NCI-H526 (cell line): ENCODE measurements around the gene ADAT3.
"Not testable (repeated sequence)": the region's sequence is repeated elsewhere in the genome, so short reads cannot be mapped to it uniquely, and the experiment has no call there.

Source experiments
- DNase-seq, 2 experiments: peaks; one replicate each; lab custom pipeline; 2025; lab: John Stamatoyannopoulos, UW

The ADAT3 gene

DNA sequence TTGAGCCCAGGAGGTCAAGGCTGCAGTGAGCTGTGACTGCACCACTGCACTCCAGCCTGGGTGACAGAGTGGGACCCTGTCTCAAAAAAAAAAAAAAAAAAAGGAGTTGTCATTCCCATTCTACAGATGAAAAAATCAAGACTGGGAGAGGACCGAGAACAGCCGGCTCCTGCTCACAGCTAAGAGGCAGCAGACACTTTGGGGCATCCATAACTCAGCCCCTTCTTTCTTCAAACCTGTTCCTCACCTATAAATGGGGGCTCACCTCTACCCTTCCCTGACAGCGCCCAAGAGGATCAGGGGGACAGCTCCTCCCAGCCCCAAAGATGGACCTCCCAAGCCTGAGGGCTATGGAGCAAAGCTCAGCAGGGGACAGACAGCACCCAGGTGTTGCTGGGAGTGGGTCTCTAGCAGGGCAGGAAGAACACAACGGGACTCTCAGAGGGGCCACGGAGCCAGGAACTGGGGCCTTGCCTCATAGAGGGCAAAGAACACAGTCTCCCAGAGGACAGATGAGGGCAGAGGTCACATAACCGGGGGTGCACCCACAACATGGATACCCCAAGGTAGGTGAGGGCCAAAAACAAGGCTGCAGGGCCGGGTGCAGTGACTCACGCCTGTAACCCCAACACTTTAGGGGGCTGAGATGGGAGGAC, 38.4 kb upstream of the ADAT3 start:
- DNase-seq: no peak

DNA sequence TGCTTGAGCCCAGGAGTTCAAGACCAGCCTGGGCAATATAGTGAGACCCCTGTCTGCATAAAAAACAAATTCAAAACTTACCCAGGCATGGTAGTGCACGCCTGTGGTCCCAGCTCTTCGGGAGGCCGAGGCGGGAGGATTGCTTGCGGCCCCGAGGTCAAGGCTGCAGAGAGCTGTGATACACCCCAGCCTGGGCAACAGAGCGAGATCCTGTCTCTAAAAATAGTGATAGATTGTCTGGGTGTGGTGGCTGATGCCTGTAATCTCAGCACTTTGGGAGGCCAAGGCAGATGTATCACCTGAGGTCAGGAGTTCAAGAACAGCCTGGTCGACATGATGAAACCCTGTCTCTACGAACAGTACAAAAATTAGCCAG, 37.9 kb upstream of the ADAT3 start:
- DNase-seq: no peak

GRCh38 chr19:1868971-1869370, 36.2 kb upstream of the ADAT3 start:
- DNase-seq: no peak

- no peak for DNase-seq
These were observed 34.0 kb upstream of the ADAT3 start for GRCh38 chr19:1871140-1871597.

GRCh38 chr19:1871630-1872029, 33.6 kb upstream of the ADAT3 start:
- DNase-seq: no peak

DNA sequence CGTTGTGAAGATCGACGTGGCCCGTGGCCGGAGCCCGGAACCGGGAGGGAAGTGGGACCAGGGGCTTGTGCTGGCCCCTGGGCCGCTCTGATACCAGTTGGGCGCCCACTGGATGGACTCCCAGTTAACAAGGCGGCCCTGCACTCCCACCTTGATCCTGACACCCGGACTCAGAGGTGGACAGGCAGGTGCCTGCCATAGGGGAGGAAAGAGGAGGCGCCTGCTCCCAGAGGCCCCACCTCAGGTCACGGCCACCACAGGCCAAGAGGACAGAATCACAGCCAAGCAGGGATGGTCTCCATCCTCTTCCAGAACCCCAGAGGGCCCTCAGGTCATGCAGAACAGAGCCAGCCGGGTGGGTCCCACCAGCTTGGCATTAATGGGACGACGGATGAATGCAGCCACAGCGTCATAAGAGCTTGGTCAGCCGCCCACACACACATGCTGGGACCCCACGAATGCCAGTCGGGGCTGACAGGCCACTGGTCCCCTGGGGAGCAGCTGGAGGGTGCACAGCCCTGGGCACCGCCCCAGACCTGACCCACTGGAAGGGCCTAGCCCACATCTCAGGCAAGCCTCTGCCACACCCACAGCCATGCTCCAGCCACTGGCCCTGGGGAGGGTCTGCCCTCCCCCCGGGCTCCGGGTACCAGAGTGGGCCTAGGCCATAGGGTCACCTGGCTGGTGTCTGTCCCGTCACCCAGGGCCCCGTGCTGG, 32.2 kb upstream of the ADAT3 start:
- DNase-seq: no peak

DNA sequence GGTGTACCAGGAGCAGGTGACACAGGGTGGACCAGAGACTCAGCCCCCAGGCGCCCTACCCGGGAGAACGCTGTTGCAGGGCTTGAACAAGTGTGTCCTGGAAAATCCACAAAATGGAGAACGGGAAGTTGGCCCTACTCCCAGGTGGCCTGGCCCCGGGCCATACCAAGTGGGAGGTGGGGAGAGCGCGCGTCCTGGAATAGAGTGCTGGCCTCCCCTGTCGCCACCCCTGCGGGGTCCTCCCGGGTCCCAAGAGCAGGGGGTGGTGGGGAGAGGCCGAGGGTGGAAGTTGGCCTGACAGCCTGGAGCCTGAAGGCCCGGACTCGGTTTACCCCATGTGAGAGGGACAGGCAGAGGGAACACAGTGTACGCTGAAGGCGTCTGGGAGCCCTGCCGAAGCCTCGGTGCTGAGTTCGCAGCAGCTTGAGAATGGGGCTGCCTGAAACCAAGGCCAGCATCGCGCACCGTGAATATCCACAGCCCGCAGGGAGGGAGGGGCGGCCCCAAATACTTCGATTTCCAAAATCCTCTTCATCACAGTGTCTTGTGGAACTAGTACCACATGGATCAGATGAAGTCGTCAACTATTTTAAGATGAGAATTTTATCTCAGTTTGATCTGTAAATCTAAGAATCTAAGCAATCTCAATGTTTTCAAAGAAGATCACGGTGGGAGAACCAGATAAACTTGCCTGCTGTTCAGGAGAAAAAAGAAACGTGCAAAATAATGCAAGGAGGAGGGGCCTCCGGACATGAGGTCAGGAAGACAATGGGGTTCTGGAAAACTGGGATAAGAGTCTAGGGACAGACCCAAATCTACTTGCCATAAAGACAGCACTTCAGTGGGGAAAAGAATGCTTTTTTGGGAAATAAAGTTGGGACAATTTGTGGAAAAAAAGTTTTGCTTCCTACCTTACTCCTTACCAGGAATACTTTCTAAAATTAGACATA, 31.4 kb upstream of the ADAT3 start:
- peak in 1 of 2 experiments; percentile 47 for DNase-seq

DNA sequence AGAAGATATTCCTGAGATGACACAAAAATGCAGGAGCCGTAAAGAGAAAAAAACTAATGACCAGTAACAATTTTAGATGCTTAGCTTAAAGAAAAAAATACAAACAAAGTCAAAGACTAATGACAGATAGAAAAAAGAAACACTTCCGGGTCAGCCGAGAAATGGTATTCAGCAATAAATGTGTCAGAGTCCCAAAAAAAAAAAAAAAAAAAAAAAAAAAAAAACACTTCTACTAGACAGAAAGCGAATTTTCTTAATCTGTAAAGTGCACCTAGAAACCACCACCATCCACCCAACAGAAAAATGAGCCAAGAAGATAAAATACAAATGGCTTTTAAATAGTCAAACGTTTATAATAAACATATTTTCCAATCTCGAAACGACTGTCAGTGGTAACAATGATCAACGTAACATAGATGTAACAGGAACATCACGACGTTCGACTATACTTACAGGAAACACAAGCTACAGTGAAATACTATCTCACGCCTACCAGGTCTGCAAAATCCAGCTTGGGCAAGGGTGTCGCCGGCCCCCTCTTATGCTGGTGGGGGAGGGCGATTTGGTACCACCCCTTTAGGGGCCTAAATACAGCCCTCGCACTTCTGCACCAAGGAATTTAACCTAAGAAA, 30.5 kb upstream of the ADAT3 start:
- DNase-seq: no peak

DNA sequence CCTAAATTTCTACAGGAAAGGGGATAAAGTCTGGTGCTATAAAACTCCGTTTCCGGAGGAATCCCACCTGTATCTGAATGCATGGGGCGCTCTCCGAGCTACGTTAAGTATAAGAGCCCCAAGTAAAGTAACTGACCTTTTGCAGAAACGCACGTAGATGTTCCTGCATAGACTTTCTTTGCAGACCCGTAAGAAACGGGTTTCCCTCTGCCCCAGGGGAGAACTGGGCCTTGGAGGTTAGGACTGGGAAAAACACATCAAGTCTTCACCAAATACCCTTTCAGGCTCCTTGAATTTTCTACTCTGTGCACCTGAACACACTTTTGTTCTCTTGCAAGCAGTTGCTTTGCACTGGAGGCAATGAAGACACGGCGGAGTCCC, 29.9 kb upstream of the ADAT3 start:
- DNase-seq: not testable (repeated sequence)

DNA sequence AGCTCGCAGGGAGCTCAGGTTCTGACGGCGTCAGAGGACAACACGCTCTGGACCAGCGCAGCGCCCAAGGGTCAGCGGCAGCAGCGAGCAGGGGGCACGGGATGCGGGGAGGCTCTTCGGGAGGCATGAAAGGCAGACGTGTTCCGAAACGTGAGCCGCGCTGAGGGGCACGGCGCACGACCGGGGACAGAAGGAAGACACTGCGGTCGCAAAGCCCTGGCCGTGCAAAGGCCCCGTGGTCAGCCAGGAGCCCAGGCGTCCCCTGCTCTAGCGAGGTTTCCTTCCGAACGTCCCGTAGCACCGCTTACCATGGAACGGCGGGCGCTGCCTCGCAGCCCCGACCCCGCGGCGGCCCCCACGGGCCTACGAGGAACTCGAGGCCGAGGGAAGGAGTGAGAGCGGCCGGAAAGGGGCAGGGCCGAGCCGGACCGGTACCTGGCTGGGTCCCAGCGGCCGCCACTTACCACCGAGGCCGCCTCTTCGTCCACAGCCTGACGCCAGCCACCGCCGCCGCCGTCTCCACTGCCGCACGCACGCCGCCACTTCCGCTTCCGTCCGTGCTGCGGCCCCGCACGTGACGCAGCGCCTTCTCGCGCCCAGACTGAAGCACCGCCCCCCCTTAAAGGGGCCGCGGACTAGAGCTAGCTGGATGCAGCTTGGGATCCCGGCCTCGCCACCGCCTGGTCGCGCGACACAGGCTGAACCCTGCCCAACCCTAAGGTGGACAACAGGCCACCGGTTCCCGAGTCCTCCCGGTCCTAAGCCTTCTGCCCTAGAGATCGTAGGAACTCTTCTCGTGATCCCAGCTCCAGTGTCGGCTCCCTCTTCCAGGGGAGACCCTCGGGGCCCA, 29.3 kb upstream of the ADAT3 start:
- DNase-seq: peak; percentile 72 to 93

GRCh38 chr19:1876496-1877279, 28.5 kb upstream of the ADAT3 start:
- DNase-seq: not testable (repeated sequence)

GRCh38 chr19:1877280-1877660, 27.9 kb upstream of the ADAT3 start:
- DNase-seq: not testable (repeated sequence)

DNA sequence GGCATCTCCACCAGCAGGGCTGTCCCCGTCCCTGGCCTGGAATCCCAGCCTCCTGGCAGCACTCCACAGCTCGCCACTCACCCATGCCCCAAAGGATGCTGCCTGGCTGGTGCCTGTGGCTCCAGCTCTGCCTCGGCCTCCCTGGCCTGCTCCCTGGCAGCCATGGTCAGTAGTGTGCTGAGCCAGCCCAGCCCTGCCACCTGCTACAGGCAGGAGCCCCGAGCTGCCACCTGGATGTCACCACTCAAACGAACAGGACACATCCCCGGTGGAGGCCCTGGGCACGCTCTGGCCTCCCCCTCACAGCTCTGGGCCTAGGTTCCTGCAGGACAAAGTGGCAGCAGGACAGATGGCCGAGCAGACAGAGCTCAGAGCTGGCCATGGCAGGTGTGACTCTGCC, 26.6 kb upstream of the ADAT3 start:
- DNase-seq: not testable (repeated sequence)

DNA sequence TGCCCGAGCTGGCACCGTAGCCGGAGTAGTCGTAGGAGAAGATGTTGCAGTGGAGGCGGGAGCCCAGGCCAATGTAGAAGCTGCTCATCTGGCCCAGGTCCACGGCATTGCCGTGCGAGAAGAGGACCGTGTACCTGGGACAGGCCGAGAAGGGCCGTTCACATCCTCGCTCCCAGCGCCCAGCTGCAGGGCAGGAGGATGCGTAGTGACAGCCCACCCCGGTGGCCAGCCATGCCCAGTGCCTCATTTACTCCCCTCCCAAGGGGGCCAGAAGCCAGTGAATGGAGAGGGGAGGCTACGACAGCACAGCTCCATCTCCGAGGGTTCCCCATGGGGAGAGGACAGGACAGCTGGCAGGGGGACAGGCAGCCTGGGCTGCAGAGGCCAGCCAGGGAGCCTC, 25.2 kb upstream of the ADAT3 start:
- not testable (repeated sequence) for DNase-seq

DNA sequence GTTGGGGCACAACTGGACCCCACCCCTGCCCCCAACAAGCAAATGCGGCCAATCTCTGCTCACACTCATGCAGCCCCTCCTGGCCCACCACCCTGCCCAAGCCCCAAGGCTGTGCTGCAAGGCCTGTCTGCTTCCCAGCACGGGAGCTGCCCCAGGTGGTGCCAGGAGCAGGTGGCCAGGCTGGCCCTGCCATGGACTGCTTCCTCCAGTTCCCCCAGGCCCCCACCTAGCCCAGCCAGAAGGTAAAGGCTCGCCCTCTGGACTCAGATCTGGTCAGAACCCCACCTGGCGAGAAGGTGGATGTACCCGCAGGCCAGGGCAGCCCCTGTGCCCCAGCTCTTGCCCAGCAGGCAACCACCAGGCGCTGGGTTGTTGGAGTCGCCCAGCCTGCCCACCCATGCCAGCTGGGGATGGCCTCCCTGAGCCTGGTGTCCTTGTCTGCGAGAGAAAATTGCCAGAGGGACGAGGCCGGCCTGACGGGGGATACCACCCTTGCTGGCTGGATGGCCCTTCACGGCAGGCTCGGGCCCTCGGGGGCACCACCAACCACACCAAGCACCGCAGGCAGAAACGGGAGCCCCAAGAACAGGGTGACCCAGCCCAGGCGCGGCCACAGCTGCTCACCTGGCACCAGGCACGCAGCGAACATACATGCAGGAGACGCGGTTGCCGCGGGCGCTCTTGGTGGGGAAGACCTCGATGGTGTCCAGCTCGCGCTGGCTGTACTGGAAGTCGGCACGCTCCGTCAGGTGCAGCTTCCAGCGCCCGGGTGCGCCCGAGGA, 24.4 kb upstream of the ADAT3 start:
- no peak for DNase-seq

- DNase-seq: not testable (repeated sequence)
These were observed 23.7 kb upstream of the ADAT3 start for GRCh38 chr19:1881393-1882088.

GRCh38 chr19:1882089-1882785, 23.0 kb upstream of the ADAT3 start:
- no peak for DNase-seq
